Measurements from ENCODE around the gene UHRF2. TPM values are rescaled to one million over a fixed set of nuclear protein-coding genes. Genes with fewer than 3 reads are reported as not detected.
"Not testable (repeated sequence)": the region's sequence is repeated elsewhere in the genome, so short reads cannot be mapped to it uniquely, and the experiment has no call there.

Gene UHRF2
- total RNA-seq, 1 donor from 2014 or later: 85.1 TPM

GRCh38 chr9:6428940-6429889 is 16.2 kb downstream of the UHRF2 start:
- intact Hi-C loops (cut with micrococcal nuclease): loop anchor here (1.0 to 5.0 kb wide), 6 partner anchors 16 to 362 kb away; partner anchors contain the start of gene UHRF2

GRCh38 chr9:6431038-6431437 is 18.0 kb downstream of the UHRF2 start:
- intact Hi-C loops (cut with micrococcal nuclease): loop anchor here (2.0 kb wide), 1 partner anchor 14 kb away; no protein-coding TSS in a partner anchor

DNA sequence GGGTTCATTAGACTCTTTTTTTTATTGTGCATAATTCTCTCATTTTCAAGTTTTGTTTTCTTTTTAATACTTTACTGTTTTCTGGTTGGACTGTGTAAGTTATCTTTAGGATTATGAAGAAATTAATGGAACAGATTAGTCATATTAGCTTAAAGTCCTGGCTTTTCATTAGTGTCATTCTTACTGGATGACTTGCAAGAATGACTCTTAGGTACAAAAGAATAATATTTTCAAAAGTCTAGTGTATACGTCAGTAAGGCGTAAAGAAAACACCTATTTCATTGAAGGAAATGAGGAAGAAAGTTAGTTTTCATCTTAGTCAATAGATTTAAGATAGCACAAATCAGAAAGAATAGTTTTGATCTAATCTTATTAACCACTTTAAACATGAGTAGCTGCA is 20.4 kb downstream of the UHRF2 start:
- intact Hi-C loops (cut with micrococcal nuclease): no loop called here

DNA sequence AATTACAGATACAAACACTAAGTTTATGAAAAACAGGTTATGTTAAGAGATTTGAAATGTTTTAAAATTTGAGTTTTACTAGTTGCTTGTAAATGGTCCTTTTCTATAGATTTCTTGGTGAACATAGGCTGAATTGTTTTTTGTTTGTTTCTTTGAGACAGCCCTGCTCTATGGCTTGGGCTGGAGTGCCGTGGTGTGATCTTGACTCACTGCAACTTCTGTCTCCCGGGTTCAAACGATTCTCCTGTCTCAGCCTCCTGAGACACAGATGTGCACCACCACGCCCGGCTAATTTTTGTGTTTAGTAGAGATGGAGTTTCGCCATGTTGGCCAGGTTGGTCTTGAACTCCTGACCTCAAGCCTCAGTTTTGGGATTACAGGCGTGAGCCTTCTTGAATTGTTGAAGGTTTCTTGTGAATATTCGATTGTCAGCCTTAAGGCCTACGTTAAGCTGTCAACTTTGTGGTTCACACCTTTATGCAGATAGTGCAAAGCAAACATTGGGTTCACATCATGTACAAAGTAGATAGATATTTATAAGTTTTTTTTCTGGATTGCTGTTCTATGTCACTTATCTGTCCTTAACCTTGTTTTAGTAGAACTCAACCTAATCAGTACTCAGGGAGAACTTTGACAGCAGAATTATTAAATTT is 26.2 kb downstream of the UHRF2 start:
- intact Hi-C loops (cut with micrococcal nuclease): no loop called here

- intact Hi-C loops (cut with micrococcal nuclease): no loop called here
Observed at GRCh38 chr9:6440405-6440804, 27.4 kb downstream of the UHRF2 start.

DNA sequence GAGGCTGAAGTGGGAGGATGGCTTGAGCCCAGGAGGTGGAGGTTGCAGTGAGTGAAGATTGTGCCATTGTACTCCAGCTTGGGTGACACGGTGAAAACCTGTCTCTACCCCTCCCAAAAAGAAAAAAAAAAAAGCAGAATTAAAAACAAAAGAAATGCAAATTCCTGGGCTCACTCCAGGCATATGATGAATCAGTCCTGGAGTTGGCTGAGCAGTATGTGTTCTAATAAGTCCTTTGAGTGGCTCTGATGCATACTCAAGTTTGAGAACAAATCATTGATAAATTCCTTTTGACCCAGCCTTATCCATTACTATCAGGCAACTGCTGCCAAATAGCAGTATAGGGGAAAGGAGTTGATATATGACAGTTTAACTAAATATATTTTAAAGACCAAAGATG is 28.3 kb downstream of the UHRF2 start:
- intact Hi-C loops (cut with micrococcal nuclease): no loop called here

GRCh38 chr9:6443661-6444060 is 30.7 kb downstream of the UHRF2 start:
- intact Hi-C loops (cut with micrococcal nuclease): loop anchor here (2.0 kb wide), 1 partner anchor 13 kb away; no protein-coding TSS in a partner anchor

GRCh38 chr9:6444128-6444527 is 31.1 kb downstream of the UHRF2 start:
- intact Hi-C loops (cut with micrococcal nuclease): loop anchor here (2.0 kb wide), 1 partner anchor 13 kb away; no protein-coding TSS in a partner anchor

GRCh38 chr9:6449086-6449485 is 36.1 kb downstream of the UHRF2 start:
- intact Hi-C loops (cut with micrococcal nuclease): no loop called here

DNA sequence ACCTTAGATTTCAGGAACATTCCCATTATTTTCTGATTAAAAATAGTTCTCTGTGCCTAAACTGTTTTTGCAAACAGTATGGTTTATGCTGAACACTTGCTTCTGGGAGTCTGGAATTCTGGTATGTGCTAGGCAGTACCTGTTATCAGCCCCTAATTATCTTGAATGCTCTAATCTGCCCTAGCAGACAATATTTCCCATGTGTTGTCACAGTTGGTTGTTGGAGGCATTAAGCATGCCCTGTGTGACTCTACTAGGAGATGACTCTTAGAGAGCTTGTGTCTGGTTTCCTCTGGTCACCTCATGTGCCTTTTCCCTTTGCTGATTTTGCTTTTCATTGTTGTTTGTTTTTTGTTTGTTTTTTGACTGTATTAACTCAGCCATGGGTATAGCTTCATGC is 36.6 kb downstream of the UHRF2 start:
- intact Hi-C loops (cut with micrococcal nuclease): no loop called here

- intact Hi-C loops (cut with micrococcal nuclease): no loop called here
Observed at GRCh38 chr9:6450641-6451375, 37.8 kb downstream of the UHRF2 start.

DNA sequence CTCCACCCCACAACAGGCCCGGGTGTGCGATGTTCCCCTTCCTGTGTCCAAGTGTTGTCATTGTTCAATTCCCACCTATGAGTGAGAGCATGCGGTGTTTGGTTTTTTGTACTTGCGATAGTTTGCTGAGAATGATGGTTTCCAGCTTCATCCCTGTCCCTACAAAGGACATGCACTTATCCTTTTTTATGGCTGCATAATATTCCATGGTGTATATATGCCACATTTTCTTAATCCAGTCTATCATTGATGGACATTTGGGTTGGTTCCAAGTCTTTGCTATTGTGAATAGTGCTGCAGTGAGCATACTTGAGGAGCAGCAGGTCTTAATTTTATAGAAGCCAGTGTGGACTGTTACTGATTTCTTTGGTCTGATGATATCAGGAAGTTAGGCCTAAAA is 42.3 kb downstream of the UHRF2 start:
- intact Hi-C loops (cut with micrococcal nuclease): not testable (repeated sequence)

- intact Hi-C loops (cut with micrococcal nuclease): not testable (repeated sequence)
Observed at GRCh38 chr9:6458704-6459103, 45.7 kb downstream of the UHRF2 start.

- intact Hi-C loops (cut with micrococcal nuclease): loop anchor here (1.0 to 5.0 kb wide), 2 partner anchors 11 to 32 kb away; no protein-coding TSS in a partner anchor
Observed at GRCh38 chr9:6459718-6460117, 46.7 kb downstream of the UHRF2 start.

DNA sequence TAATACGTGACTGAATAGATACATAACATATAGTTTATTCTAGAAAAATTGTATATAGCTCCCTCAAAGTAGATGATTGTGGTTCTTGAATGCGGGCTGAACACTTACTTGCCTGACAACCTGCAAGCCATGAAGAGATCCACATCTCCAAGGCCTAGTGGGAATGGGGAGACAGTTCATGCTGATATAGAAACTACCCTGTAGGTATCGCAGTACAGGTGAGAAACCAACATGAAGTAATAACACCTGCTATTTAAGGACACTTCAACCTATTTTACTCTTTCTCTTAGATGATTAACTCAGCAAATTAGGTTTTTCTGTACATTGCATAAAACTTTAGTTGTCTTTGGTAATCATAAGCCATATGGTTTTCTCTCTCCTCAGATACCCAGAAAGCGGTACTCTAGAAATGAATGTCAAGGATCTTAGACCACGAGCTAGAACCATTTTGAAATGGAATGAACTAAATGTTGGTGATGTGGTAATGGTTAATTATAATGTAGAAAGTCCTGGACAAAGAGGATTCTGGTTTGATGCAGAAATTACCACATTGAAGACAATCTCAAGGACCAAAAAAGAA is 47.3 kb downstream of the UHRF2 start:
- intact Hi-C loops (cut with micrococcal nuclease): loop anchor here (1.0 to 5.0 kb wide), 2 partner anchors 12 to 33 kb away; no protein-coding TSS in a partner anchor

DNA sequence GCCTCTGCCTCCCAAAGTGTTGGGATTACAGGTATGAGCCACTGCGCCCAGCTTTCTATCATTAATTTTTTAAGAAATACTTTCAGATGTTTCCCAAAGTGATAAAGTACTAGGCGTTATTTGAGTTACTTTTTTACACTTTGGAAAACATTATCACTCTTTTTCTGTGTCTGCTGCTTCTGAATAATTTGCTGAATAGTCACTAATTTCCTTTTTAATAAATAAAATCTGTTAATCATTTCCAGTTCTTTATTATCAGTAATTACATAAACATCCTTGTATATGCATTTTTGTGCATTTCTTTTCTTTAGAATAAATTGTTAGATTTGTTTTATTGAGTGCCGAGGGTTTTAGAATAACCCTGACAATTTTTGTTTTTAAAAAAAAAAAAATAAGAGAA is 48.6 kb downstream of the UHRF2 start:
- intact Hi-C loops (cut with micrococcal nuclease): loop anchor here (5.0 kb wide), 1 partner anchor 34 kb away; no protein-coding TSS in a partner anchor

- intact Hi-C loops (cut with micrococcal nuclease): no loop called here
Observed at GRCh38 chr9:6467006-6467625, 54.1 kb downstream of the UHRF2 start.

- intact Hi-C loops (cut with micrococcal nuclease): no loop called here
Observed at GRCh38 chr9:6471231-6471850, 58.3 kb downstream of the UHRF2 start.

DNA sequence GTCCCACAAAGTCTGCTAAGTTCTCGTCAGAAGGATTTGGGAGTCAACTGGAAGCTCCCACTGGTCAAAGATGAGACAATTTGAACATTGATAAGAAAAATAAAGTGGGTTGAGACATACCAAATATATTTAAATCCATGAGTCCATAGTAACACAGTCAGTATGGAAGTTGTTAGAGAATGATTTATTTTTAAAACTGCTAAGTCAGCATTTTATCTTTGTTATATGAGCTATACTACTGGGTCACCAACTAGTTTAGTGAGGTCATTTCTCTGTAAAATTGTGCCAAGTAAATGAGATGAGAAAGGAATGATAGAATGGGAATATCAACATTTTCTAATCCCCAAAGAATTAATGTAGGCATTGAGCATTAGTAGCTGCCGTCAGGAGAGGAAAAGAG is 60.2 kb downstream of the UHRF2 start:
- intact Hi-C loops (cut with micrococcal nuclease): no loop called here

DNA sequence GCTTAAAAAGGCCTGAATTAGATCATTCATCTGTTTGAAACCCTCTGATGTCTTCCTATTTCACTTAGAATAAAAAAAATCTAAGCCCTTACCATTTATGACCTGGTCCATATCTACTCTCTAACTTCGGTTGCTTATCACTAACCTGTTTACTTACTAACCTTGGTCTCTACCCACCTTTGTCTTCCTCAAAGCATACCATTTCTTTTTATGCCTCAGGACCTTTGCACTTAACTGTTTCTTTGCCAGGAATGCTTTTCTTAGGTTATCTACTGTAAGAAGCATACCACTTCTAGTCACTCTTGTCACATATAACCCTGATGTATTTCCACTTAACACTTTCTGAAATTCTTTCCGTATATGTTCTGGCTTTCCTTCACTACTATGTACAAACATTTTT is 67.0 kb downstream of the UHRF2 start:
- intact Hi-C loops (cut with micrococcal nuclease): no loop called here

Data from T-helper 1 cell treated with Interleukin-12 subunit alpha and Interleukin-12 subunit beta and Interleukin-4 antibody, amounts not matched to agents 30 ng/mL and 1 ng/mL, for 36 hours (primary cell).